GM21367 (cell line): ENCODE data around the gene VWA3A.
A peak's percentile ranks its signal among the peaks of the same experiment; 100 is the strongest.
"Not testable (repeated sequence)": the region's sequence is repeated elsewhere in the genome, so short reads cannot be mapped to it uniquely, and the experiment has no call there.

Experiments
- ATAC-seq: cut with Tn5 transposase; IDR thresholded peaks from one replicate; pipeline ENCODE4 v1.9.1; 2021; ENCODE audit not compliant: unreplicated experiment

VWA3A gene

DNA sequence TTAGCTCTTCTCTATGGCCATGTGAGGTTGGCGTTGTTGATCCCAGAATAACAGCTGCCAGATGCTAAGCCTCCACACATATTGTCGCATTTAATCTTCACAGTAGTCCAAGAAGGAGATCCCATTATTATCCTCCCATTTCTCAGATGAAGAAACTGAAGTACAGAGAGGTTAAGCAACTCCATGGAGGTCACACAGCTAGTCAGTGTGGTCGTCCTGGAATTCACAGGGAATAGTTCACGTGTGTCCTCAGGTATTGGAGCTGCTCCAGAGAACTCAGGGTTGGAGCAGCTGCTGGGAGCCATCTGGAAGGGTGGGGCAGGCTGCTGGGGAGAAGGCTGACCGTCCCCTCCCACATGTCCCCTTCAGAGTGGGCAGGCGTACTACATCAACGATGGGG lies 89.5 kb downstream of the VWA3A start:
- no peak for ATAC-seq

DNA sequence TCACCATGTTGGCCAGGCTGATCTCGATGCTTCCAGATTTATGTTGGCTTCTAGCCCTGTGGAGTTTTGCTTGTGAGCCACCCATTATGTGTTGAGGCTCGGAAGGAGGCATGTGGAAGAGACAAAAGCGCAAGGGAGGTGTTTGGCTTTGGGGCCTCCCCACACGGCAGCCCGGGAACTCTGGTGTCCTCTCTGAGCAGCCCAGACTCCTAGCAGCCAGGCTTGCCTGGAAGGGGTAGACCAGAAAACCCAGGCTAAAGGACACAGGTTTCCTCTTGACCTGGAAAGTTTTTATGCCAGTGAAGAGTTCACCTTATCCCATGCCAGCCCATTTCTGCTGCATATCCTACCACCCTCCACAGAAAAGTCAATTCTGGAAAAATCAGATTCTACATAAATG lies 91.0 kb downstream of the VWA3A start:
- no peak for ATAC-seq

DNA sequence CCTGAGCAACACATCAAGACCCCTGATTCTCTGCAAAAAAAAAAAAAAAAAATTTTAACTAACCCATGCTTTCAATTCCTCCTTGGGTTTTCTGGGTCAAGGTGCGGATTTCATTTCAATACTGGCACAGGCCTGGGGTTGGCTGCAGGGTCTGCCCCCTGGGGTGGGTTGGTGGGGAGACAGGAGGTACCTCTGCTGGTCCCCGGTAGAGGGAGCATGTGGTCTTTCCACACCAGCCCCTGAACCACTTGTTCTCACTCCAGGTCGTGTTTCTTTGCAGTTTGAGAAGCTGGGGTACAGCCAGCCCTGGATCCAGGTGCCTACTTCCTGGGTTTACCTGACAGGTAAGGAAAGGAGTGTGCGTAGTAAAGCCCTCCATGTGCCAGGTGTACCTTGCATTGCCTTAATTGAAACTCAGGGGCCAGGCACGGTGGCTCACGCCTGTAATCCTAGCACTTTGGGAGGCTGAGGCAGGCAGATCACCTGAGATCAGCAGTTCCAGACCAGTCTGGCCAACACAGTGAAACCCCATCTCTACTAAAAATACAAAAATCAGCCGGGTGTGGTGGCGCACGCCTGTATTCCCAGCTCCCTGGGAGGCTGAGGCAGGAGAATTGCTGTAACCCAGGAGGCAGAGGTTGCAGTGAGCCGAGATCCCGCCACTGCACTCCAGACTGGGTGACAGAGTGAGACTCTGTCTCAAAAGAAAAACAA lies 91.7 kb downstream of the VWA3A start:
- no peak for ATAC-seq

DNA sequence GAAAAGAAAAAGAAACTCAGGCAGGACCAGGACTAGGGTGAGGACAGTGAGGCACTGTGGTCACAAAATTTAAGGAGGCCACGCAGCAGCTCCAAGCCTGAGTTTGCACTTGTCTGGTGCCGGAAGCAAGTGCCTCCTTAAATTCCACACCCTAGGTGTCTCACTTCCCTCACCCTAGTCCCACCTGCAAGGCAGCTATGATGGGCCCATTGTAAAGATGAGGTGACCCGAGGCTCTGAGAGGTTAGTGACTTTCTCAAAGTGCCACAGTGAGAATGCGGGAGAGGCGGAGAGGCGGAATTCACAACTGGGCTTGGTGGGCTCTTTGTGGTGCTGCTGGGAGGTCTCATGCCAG lies 92.3 kb downstream of the VWA3A start:
- ATAC-seq, result no peak

DNA sequence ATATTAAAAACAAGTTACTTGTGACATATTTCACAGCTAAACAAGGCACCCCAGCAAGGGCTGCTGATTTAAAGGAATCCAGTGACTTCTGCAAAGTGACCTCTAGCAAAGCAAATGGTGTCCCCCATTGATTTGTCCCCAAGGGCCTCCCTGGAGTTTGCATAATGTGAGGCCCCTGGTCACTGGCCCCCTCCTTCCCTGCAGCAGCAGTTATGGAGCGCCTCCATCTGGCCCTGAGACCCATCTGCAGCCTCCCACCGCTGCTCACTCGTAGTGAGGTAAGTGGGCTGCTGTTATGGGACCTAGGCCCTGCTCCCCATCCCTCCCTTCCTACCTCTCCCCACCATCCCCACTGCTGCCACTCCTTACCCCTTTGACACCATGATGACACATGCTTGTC lies 94.2 kb downstream of the VWA3A start:
- ATAC-seq, result no peak

- no peak for ATAC-seq
Observed at GRCh38 chr16:22188267-22188594, 95.9 kb downstream of the VWA3A start.

DNA sequence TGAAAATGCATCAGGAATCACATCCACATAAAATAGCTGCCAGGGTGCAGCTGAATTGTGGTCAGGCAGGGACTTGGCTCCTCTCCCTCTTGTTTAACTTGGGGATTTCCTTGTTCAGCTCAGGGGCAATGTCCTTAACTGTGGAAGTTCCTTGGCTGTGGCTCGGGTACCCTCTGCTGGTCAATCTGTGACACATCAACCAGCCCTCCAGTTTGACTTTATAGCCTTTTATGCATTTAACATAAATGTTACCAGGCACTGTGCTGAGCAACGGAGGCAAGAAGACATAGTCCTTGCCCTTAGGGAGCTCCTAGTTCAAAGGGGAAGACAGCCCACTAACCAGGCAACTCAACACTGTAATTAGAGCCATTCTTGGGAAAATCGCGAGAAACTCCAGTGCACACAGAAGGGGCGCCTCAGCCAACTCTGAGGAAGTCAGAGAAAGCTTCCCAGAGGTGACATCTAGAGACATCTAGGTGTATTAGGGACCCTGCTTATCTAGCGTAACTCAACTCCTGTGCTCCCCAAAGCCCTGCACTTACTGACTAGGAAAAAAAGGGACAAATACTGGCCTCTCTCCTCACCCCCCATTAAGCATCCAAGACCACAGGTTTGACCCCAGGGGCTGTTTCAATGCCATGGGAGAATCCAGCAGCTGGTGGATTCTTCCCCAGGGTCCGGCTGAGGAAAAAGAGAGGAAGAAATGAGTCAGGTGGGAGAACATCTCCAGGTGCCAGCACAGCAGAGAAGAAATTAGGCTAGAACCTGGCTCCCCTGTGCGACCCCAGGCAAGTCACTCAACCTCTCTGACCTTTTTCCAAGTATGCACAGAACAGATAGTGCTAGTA lies 96.5 kb downstream of the VWA3A start:
- no peak for ATAC-seq

- ATAC-seq, result no peak
Observed at GRCh38 chr16:22189473-22190080, 97.2 kb downstream of the VWA3A start.

- peak; percentile 45 for ATAC-seq
Observed at GRCh38 chr16:22190081-22190775, 97.9 kb downstream of the VWA3A start.

DNA sequence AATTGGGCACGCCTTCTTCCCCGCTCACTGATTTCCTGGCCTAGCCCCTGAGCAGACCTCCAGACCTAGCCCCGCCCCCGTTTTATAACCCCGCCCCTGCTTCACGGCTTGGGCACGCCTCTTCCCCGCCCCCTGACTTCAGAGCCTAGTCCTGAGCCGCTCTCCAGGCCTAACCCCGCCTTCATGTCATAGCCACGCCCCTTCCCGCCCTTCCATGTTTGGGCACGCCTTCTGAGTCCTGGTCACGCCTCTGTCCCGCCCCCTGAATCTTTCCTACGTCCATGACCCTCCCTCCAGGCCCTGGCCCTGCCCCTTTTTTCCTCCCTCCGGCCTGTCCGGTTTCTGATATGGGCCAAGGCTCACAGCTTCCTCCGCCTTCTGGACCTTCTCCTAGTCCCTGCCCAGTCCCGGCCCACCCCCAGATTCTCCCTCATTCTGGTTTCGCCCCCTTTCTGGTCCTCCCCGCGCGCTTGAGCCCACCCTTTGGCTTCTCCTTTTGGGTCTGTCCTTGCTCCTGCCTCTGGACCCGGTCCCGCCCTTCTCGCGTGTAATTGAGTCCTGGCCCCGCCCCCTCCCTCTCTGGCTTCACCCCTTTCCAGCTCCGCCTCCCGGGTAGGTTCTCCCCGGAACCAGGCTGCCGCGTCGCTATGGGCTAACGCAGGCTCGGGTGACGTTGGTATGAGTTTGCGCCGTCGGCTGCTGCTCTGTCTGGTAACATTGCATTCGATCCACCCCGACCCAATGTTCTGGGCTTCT lies 98.6 kb downstream of the VWA3A start:
- peak; percentile 40 for ATAC-seq

DNA sequence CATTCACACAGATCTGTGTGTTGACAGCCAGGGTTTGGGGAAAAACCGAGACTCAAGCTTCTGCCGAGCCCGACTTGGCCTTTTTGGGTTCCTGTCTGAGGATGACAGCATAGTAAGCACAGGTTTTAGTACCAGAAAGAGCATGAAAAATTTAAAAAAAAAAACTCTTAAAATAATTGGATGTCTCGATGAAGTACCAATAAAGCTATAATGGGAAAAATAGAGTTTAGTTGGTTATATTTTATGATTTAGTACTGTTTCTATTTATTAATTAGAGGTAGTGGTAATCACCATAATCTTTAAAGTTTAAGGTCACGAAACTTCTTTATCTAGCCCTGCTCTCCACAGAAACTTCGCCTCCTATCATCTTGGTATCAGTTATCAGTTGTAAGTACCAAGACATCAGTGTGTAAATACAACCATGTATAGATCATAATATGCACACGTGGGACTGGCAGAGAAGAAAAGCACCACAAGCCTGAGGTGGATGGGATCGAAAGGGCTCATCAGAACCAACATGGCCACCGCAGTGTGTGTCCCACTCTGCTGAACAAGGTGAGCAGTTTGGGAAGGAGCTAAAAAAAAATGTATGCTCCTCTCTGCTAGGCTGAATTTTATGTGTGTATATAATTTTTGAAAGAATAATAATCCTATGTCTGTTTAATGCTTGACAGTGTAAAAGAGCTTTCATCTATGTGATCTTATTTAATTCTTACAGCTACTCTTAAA lies 99.4 kb downstream of the VWA3A start:
- ATAC-seq, result no peak

DNA sequence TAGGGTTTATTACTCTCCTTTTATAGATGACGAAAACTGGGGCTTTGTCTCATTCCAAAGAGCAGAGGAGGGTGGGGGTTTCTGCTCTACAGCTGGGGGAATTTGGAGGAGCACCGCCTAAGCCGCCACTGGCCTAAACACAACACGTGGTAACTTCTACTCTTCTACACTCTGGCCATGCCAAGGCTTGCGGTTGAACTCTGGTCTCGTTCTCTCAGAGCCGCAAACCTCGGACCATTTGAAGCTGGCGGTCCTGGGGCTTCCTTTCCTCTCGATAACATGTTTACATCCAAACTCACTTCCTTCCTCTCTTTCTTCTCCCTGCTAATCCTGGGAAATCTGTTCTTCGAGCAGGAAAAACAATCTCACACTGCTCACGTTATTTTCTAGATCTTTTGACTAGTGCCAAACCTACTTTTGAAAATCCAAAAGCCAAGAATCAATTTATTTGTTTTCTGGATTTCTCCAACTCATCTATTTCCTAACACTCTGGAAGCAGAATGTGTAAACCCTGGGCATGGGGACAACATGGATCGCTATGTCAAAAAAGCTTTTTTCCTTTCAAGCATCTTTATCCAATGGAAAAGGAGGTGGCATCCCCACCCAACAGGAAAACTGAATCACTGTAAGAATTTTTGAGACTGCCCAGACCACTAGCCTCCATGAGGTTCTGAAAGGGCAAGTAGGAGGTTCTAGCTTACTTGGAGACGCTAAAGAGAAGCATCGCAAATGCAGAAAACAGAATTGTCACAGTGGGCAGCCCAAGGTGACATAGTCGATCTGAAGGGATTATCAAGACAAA lies 100.1 kb downstream of the VWA3A start:
- no peak for ATAC-seq

DNA sequence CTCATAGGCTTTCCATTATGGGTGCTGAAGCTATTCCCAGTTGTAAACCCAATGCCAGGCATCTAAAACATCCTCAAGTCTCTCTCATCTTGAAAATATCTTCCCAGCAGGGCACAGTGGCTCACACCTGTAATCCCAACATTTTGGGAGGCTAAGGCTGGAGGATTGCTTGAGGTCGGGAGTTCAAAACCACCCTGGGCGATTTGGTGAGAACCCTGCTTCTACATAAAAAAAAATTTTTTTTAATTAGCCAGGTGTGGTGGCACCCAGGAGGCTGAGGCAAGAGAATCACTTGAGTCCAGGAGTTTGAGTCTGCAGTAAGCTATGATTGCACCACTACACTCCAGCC lies 100.7 kb downstream of the VWA3A start:
- no peak for ATAC-seq

GRCh38 chr16:22194707-22195444 lies 102.5 kb downstream of the VWA3A start:
- ATAC-seq, result no peak

DNA sequence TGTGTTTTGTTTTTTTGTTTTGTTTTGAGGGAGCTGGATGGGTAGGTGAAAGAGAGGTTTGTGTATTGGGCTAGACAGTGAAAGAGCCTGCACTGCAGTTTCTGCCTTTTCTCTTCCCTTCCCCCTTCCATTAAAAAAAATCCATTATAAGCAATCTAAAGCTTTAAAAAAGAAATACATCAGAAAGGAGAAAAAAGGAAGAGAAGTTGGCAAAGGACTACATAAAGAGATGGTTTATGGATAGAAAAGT lies 103.0 kb downstream of the VWA3A start:
- no peak for ATAC-seq

- ATAC-seq, result no peak
Observed at GRCh38 chr16:22195695-22196558, 103.6 kb downstream of the VWA3A start.

GRCh38 chr16:22196559-22197168 lies 104.3 kb downstream of the VWA3A start:
- not testable (repeated sequence) for ATAC-seq
